H9 (cell line): ENCODE results near the gene TMEM140. TPM values are rescaled to one million over a fixed set of nuclear protein-coding genes. Genes with fewer than 3 reads are reported as not detected.

Source experiments
- DNase-seq: peaks from one replicate; pipeline ENCODE4 v3.0.0-alpha.2; 2017
- H2AFZ ChIP-seq: one replicate; pipeline ENCODE4 v1.6.1; 2013; ENCODE audit warnings: mild to moderate bottlenecking, low read length, control low read depth, moderate library complexity
- H2AK5ac ChIP-seq: 2 replicates; pipeline ENCODE4 v1.6.1; 2013; ENCODE audit warnings: low read length, control low read depth, mixed read lengths; ENCODE audit not compliant: insufficient read length
- H2BK120ac ChIP-seq: one replicate; pipeline ENCODE4 v1.6.1; 2013; ENCODE audit warnings: low read depth, mild to moderate bottlenecking, low read length, control low read depth, inconsistent platforms; ENCODE audit not compliant: poor library complexity, severe bottlenecking
- H2BK12ac ChIP-seq: 2 replicates; pipeline ENCODE4 v1.6.1; 2013; ENCODE audit warnings: low read length, control low read depth, mixed read lengths, low read depth; ENCODE audit not compliant: insufficient read length
- H2BK15ac ChIP-seq: 2 replicates; pipeline ENCODE4 v1.6.1; 2013; ENCODE audit warnings: low read depth, low read length, control low read depth
- H2BK20ac ChIP-seq: one replicate; pipeline ENCODE4 v1.6.1; 2013; ENCODE audit warnings: low read depth, mild to moderate bottlenecking, low read length, control low read depth, inconsistent platforms; ENCODE audit not compliant: poor library complexity, severe bottlenecking
- H2BK5ac ChIP-seq: 2 replicates; pipeline ENCODE4 v1.6.1; 2013; ENCODE audit warnings: low read length, control low read depth, mixed read lengths; ENCODE audit not compliant: insufficient read length
- H3K14ac ChIP-seq: 2 replicates; pipeline ENCODE4 v1.6.1; 2013; ENCODE audit warnings: low read length, control low read depth; ENCODE audit not compliant: insufficient read depth
- H3K18ac ChIP-seq: 2 replicates; pipeline ENCODE4 v1.6.1; 2013; ENCODE audit warnings: low read depth, mild to moderate bottlenecking, mixed read lengths, low read length, control low read depth; ENCODE audit not compliant: insufficient read length
- H3K23ac ChIP-seq: 2 replicates; pipeline ENCODE4 v1.6.1; 2013; ENCODE audit warnings: low read length, control low read depth, mixed read lengths, low read depth; ENCODE audit not compliant: insufficient read length
- H3K23me2 ChIP-seq: 2 replicates; pipeline ENCODE4 v1.6.1; 2013; ENCODE audit warnings: low read depth, mild to moderate bottlenecking, mixed read lengths, low read length, control low read depth; ENCODE audit not compliant: insufficient read length, poor library complexity, severe bottlenecking
- H3K27ac ChIP-seq: 2 replicates; pipeline ENCODE4 v1.5.1; 2013; ENCODE audit warnings: low read length, control low read depth, mixed read lengths, low read depth; ENCODE audit not compliant: insufficient read length
- H3K27me3 ChIP-seq: 2 replicates; pipeline ENCODE4 v1.6.1; 2013; ENCODE audit warnings: low read length, control low read depth, inconsistent platforms; ENCODE audit not compliant: insufficient read depth
- H3K4ac ChIP-seq: 2 replicates; pipeline ENCODE4 v1.6.1; 2013; ENCODE audit warnings: low read depth, mild to moderate bottlenecking, control low read depth, inconsistent platforms, low read length, moderate library complexity
- H3K4me1 ChIP-seq: 2 replicates; pipeline ENCODE4 v1.6.1; 2013; ENCODE audit warnings: low read length, control low read depth, inconsistent platforms; ENCODE audit not compliant: insufficient read depth
- H3K4me2 ChIP-seq: 2 replicates; pipeline ENCODE4 v1.6.1; 2013; ENCODE audit warnings: low read length, control low read depth, mixed read lengths; ENCODE audit not compliant: insufficient read length, insufficient read depth
- H3K56ac ChIP-seq: 2 replicates; pipeline ENCODE4 v1.6.1; 2013; ENCODE audit warnings: low read depth, mild to moderate bottlenecking, mixed read lengths, low read length, control low read depth; ENCODE audit not compliant: insufficient read length
- H3K79me1 ChIP-seq: 2 replicates; pipeline ENCODE4 v1.6.1; 2013; ENCODE audit warnings: low read depth, mild to moderate bottlenecking, moderate library complexity, low read length, control low read depth, inconsistent platforms; ENCODE audit not compliant: insufficient read depth, poor library complexity, severe bottlenecking
- H3K79me2 ChIP-seq: 2 replicates; pipeline ENCODE4 v1.6.1; 2013; ENCODE audit warnings: low read length, control low read depth, inconsistent platforms; ENCODE audit not compliant: insufficient read depth
- H3K9ac ChIP-seq: 2 replicates; pipeline ENCODE4 v1.6.1; 2013; ENCODE audit warnings: low read length, control low read depth, mixed read lengths; ENCODE audit not compliant: insufficient read length; ENCODE audit errors: extremely low read depth
- H3K9me3 ChIP-seq: one replicate; pipeline ENCODE4 v1.6.1; 2013; ENCODE audit warnings: low read depth, low read length, inconsistent platforms; ENCODE audit not compliant: control insufficient read depth
- H3T11ph ChIP-seq: one replicate; pipeline ENCODE4 v1.6.1; 2013; ENCODE audit warnings: mild to moderate bottlenecking, low read length, control low read depth, inconsistent platforms
- H4K20me1 ChIP-seq: one replicate; pipeline ENCODE4 v1.6.1; 2013; ENCODE audit not compliant: control insufficient read depth, insufficient read length, insufficient read depth
- H4K5ac ChIP-seq: 2 replicates; pipeline ENCODE4 v1.6.1; 2013; ENCODE audit warnings: low read depth, mild to moderate bottlenecking, mixed read lengths, low read length, control low read depth; ENCODE audit not compliant: insufficient read length
- H4K8ac ChIP-seq: replicated peaks from 2 replicates; pipeline ENCODE4 v1.6.1; 2013; ENCODE audit warnings: low read length, control low read depth, mixed read lengths, low read depth; ENCODE audit not compliant: insufficient read length
- H4K91ac ChIP-seq: 2 replicates; pipeline ENCODE4 v1.6.1; 2013; ENCODE audit warnings: low read depth, mild to moderate bottlenecking, moderate library complexity, mixed read lengths, low read length, control low read depth; ENCODE audit not compliant: insufficient read length
- H3K27ac Mint-ChIP-seq, 3 experiments: 2 replicates in 2 of 3; 3 replicates in 1 of 3; pipeline ENCODE4 v1.8.0; 2020 to 2021; ENCODE audit warnings: mixed read lengths in 3 of 3, mild to moderate bottlenecking in 1 of 3, moderate library complexity in 1 of 3
- H3K27me3 Mint-ChIP-seq: 2 replicates; pipeline ENCODE4 v1.8.0; 2021; ENCODE audit warnings: low read depth, mild to moderate bottlenecking, moderate library complexity, mixed read lengths
- H3K36me3 Mint-ChIP-seq, 3 experiments: 2 replicates in 2 of 3; 3 replicates in 1 of 3; pipeline ENCODE4 v1.8.0; 2020 to 2021; ENCODE audit warnings: low read depth in 3 of 3, mixed read lengths in 3 of 3; ENCODE audit not compliant: insufficient read depth in 1 of 3
- H3K4me1 Mint-ChIP-seq, 2 experiments: 2 replicates each; pipeline ENCODE4 v1.8.0; 2020; ENCODE audit warnings: mixed read lengths in 2 of 2
- H3K4me3 Mint-ChIP-seq, 2 experiments: 2 replicates in 1 of 2; 3 replicates in 1 of 2; pipeline ENCODE4 v1.8.0; 2020 to 2021; ENCODE audit warnings: mild to moderate bottlenecking in 2 of 2, mixed read lengths in 2 of 2, moderate library complexity in 1 of 2
- H3K9me3 Mint-ChIP-seq, 2 experiments: 2 replicates in 1 of 2; 3 replicates in 1 of 2; pipeline ENCODE4 v1.8.0; 2020; ENCODE audit warnings: mild to moderate bottlenecking in 2 of 2, mixed read lengths in 2 of 2, moderate library complexity in 1 of 2
- CTCF ChIP-seq: fragments of 200-600 bp; sonication (generic); conservative IDR thresholded peaks from 3 replicates; pipeline ENCODE4 v1.8.0; 2021; ENCODE audit warnings: antibody characterized with exemption, mild to moderate bottlenecking
- WGBS: extraction: QIAGEN DNeasy Blood & Tissue Kit; methylation state at CpG from one replicate; pipeline ENCODE4 v1.1.7; 2013; ENCODE audit warnings: missing lambda C conversion rate, low lambda C conversion rate, mixed read lengths; ENCODE audit not compliant: insufficient read length; ENCODE audit errors: extremely low coverage; 5-methylcytosine and 5-hydroxymethylcytosine counted together
- total RNA-seq: library from RNA; stranded (reverse); gene quantifications from 2 replicates; pipeline ENCODE4 v1.2.1, GENCODE V29; 2021

Gene TMEM140
- total RNA-seq, 1 experiment from 2014 or later, result not detected

- Mint-ChIP-seq H3K27ac (peak overlapping the region; percentile 90 to 95 (median 94)), H3K36me3 (peaks cover 41 to 48% (median 47%) of the 10 kb centered on the region in 3 experiments; a peak in 6 of 7 replicates), H3K4me3 (peak overlapping the region; percentile 82 to 84), H3K9me3 (no peaks in the 10 kb centered on the region), H3K27me3 (no peaks in the 10 kb centered on the region), H3K4me1 (peaks cover 30 to 31% of the 10 kb centered on the region in 2 experiments)
- H3T11ph ChIP-seq, result no peak overlapping the region
- no peak overlapping the region for H2BK15ac ChIP-seq
- peak overlapping the region; percentile 70 for H3K9ac ChIP-seq
- no peak overlapping the region for H3K18ac ChIP-seq
- no peaks in the 10 kb centered on the region for H3K9me3 ChIP-seq
- H3K79me2 ChIP-seq, result no peaks in the 10 kb centered on the region; the same call in 1 of the 2 replicates
- H3K27me3 ChIP-seq, result no peaks in the 10 kb centered on the region
- no peaks in the 10 kb centered on the region for H3K79me1 ChIP-seq
- peaks cover 8% of the 10 kb centered on the region for H3K23me2 ChIP-seq
- H4K8ac ChIP-seq, result no peak overlapping the region
- H3K56ac ChIP-seq, result no peak overlapping the region
- no peak overlapping the region for H4K5ac ChIP-seq
- WGBS, result no CpG with 5 or more reads among the region's 11 CpGs
- H3K4me2 ChIP-seq, result peak overlapping the region; percentile 69
- TF ChIP-seq CTCF, result peak; percentile 70
- 0 out of 2 replicates have a peak overlapping the region, but pooled peaks have one; percentile 91 for H3K14ac ChIP-seq
- H4K91ac ChIP-seq, result no peak overlapping the region
- H4K20me1 ChIP-seq, result no peaks in the 10 kb centered on the region
- H2BK5ac ChIP-seq, result no peak overlapping the region
- H2AFZ ChIP-seq, result no peak overlapping the region
- peak; percentile 86 for DNase-seq
- H2BK20ac ChIP-seq, result no peak overlapping the region
- no peak overlapping the region for H3K23ac ChIP-seq
- no peak overlapping the region for H3K27ac ChIP-seq
- H3K4me1 ChIP-seq, result 0 out of 2 replicates have a peak, but pooled peaks cover 2% of the 10 kb centered on the region
- H2AK5ac ChIP-seq, result no peak overlapping the region
- no peak overlapping the region for H2BK12ac ChIP-seq
- no peak overlapping the region for H2BK120ac ChIP-seq
- H3K4ac ChIP-seq, result no peak overlapping the region
These were observed 21.5 kb downstream of the TMEM140 start for GRCh38 chr7:135169141-135169963.
